ENCODE data around the gene MYH13.

- TF ChIP-seq CTCF (IDR thresholded peaks at IDR 0.05) (no peak), EZH2 (IDR thresholded peaks at IDR 0.05) (no peak), EZH2phosphoT487 (IDR thresholded peaks at IDR 0.05) (no peak)
Observed at GRCh38 chr17:10417431-10417830, 44.6 kb upstream of the MYH13 start.

All from neural progenitor cell (in vitro differentiated cells).